SU-DHL-6 (cell line): Measurements from ENCODE around the gene IFITM5.

Experiments used
- EZH2phosphoT487 ChIP-seq: fragments of 200-600 bp; sonication (generic), shearing (Covaris generic); conservative IDR thresholded peaks from 2 replicates; pipeline ENCODE4 v1.6.1; 2018; ENCODE audit warnings: mild to moderate bottlenecking, antibody characterized with exemption, low read length, moderate library complexity, mixed read lengths
- TF ChIP-seq, protein P1 (sequence below): fragments of 200-600 bp; sonication (generic); IDR thresholded peaks from one replicate; pipeline ENCODE4 v1.5.1; 2017; ENCODE audit warnings: antibody characterized with exemption, mild to moderate bottlenecking, low read length, moderate library complexity; ENCODE audit not compliant: insufficient read depth, poor library complexity, severe bottlenecking

DNA sequence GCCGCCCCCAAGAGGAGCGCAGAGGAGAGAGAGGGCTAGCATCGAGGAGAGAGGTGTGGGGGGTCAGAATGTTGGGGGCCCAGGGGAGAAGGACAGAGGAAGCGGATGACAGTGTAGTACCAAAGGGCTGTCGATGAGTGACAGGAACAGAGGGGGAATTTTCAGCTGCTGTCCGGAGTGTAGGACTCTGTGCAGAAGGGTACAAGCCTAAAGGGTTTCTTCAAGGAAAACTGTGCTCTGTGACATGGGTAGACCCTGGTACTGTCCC lies 26.5 kb downstream of the IFITM5 start:
- TF ChIP-seq, protein P1, sequence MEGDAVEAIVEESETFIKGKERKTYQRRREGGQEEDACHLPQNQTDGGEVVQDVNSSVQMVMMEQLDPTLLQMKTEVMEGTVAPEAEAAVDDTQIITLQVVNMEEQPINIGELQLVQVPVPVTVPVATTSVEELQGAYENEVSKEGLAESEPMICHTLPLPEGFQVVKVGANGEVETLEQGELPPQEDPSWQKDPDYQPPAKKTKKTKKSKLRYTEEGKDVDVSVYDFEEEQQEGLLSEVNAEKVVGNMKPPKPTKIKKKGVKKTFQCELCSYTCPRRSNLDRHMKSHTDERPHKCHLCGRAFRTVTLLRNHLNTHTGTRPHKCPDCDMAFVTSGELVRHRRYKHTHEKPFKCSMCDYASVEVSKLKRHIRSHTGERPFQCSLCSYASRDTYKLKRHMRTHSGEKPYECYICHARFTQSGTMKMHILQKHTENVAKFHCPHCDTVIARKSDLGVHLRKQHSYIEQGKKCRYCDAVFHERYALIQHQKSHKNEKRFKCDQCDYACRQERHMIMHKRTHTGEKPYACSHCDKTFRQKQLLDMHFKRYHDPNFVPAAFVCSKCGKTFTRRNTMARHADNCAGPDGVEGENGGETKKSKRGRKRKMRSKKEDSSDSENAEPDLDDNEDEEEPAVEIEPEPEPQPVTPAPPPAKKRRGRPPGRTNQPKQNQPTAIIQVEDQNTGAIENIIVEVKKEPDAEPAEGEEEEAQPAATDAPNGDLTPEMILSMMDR = no peak
- no peak for TF ChIP-seq EZH2phosphoT487
